ENCODE measurements around the gene CDAN1. TPM values are rescaled to one million over a fixed set of nuclear protein-coding genes. Genes with fewer than 3 reads are reported as not detected.

CDAN1 gene, protein sequence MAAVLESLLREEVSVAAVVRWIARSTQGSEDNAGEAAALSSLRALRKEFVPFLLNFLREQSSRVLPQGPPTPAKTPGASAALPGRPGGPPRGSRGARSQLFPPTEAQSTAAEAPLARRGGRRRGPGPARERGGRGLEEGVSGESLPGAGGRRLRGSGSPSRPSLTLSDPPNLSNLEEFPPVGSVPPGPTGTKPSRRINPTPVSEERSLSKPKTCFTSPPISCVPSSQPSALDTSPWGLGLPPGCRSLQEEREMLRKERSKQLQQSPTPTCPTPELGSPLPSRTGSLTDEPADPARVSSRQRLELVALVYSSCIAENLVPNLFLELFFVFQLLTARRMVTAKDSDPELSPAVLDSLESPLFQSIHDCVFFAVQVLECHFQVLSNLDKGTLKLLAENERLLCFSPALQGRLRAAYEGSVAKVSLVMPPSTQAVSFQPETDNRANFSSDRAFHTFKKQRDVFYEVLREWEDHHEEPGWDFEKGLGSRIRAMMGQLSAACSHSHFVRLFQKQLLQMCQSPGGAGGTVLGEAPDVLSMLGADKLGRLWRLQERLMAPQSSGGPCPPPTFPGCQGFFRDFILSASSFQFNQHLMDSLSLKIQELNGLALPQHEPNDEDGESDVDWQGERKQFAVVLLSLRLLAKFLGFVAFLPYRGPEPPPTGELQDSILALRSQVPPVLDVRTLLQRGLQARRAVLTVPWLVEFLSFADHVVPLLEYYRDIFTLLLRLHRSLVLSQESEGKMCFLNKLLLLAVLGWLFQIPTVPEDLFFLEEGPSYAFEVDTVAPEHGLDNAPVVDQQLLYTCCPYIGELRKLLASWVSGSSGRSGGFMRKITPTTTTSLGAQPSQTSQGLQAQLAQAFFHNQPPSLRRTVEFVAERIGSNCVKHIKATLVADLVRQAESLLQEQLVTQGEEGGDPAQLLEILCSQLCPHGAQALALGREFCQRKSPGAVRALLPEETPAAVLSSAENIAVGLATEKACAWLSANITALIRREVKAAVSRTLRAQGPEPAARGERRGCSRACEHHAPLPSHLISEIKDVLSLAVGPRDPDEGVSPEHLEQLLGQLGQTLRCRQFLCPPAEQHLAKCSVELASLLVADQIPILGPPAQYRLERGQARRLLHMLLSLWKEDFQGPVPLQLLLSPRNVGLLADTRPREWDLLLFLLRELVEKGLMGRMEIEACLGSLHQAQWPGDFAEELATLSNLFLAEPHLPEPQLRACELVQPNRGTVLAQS
- 8.2 and 9.2 TPM in 2 replicates for total RNA-seq

DNA sequence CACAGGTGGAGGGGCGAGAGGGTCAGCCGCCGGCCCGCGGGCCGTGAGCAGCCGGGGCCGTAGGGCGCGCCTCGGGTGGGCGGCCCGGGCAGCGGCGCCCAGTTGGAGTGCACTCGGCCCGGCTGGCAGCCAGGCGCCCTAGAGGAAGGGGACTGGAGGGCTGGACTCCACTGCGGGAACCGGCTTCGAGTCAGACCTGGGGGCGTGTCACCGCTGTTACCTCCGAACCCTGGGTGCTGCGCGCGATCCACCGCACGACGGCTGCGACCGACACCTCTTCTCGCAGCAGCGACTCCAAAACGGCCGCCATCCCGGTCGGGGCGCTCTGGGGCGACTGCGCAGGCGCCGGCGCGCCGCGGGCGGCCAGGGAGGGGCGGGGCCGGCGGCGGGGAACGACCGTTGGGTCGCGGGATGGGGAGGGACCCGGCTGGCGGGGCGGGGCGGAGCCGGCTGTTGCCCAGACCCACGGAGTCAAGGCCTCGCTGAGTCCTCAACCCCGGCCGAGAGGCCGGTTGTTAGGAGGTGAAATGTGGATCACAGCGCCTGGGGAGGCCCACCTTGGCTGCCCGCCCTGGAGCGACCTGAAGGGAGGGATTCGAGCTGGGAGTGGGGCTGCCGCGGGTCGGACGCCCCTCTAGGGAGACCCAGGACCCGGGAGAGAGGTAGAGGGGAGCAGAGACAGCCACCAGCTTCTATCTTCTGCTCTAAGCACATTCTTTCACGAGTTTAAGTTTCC lies at the start of gene CDAN1:
CDAN1 (minus strand) TSS at position 336 of the 736 bp plus-strand sequence; CDS start at position 310, 26 bp downstream.

Other genes with a start within 250 kb of the CDAN1 start
- 107 and 127 TPM in 2 replicates for gene ZNF106, start 246.0 kb downstream of the CDAN1 start, total RNA-seq
- gene SNAP23, start 241.5 kb downstream of the CDAN1 start, total RNA-seq: 61.5 and 71.6 TPM in 2 replicates
- gene LRRC57, start 188.3 kb downstream of the CDAN1 start, total RNA-seq: 7.8 and 8.8 TPM in 2 replicates
- 10.0 and 16.1 TPM in 2 replicates for gene HAUS2, start 188.3 kb downstream of the CDAN1 start, total RNA-seq
- gene STARD9, start 161.5 kb downstream of the CDAN1 start, total RNA-seq: 6.1 and 12.7 TPM in 2 replicates
- gene TTBK2, start 183.7 kb upstream of the CDAN1 start, total RNA-seq: 6.0 and 8.2 TPM in 2 replicates